HG03066 (cell line): ENCODE results near the gene TRIO.
"Not testable (repeated sequence)": the region's sequence is repeated elsewhere in the genome, so short reads cannot be mapped to it uniquely, and the experiment has no call there.

Experiments used
- ATAC-seq: cut with Tn5 transposase; IDR thresholded peaks from one replicate; pipeline ENCODE4 v1.9.1; 2021; ENCODE audit warnings: low read depth; ENCODE audit not compliant: unreplicated experiment

Gene TRIO

DNA sequence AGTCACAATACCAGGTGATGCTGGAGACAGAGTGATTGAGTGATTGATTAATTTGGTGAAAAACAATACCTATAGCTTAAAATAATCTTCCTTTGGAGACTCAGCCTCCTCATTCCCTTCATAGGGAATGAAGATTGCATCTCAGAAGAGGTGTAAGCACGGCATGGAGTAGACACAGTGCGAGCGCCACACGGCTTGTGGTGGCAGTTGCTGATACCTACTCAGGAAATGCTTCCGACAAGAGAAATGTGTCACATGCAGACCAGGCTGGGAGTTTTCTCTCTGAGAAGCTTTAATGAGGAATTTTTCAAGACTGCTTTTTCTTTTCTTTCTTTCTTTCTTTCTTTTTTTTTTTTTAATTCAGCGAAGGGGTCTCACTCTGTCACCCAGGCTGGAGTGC lies 226.6 kb downstream of the TRIO start:
- no peak for ATAC-seq

DNA sequence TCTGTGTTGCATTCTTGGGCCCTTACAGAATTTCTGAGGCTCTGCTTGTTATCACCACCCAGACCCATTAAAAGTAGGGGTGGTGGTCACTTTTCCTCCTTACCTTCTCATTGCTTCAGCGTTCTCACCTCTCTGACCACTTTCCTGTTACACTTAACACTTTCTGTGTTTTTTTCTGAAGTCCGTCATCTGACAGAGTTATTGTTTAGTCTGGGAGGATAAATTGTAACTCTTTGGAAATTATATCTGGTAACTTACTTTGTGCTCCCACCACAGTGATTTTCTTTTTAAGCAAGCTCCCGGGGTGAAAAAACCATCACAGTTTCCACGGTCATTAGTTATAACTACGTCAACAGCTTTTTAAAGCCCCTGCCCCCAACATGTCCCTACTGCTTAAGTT lies 227.2 kb downstream of the TRIO start:
- no peak for ATAC-seq

DNA sequence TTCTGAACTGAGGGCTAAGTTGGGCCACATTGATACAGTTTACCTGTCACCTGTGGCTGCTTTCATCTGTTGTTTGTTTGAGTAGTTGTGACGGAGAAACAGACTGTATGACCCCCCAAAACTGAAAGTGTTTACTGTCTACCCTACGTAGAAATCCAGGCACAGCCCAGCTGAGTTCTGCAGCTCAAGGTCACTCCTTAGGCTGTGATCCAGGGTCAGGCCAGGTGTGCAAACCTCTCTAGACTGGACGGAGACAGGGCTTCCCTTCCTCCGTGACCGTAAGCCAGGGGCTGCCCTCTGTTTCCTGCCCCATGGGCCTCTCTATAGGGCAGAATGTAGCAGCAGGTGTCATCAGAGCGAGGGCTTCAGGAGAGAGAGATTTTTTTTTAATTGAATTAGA lies 230.5 kb downstream of the TRIO start:
- no peak for ATAC-seq

DNA sequence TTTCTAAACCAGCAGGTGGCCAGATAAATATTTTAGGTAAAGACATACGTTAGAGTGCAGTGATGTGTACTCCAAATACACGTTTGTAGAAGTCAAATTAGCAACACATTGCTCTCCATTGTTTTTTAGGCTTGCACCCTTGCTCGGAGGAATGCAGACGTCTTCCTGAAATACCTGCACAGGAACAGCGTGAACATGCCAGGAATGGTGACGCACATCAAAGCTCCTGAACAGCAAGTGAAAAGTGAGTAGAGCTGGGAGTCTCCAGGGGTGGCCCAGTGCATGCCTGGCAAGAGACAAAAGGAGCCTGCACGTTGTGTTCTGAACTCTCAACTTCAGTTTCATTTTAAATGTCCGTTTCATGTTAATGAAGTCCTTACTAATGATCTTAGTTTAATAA lies 231.0 kb downstream of the TRIO start:
- ATAC-seq: no peak

DNA sequence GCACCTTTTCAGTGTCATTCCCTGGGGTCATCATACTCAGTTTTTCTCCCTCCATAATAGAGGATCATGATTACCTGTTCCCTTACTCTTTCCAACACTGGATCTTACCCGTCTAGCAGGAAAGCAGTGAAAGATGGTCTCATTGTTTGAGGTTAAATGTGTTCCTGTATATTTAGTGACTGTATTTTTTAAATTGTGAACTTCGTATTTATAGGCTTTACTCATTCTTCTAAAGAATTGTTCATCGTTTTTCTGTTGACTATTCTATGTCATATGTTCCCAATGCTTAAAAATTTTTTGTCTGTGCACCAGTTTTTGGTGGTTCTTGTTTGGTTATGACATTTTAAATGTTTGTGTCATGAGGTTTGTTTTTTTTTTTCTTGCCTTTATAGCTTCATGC lies 233.6 kb downstream of the TRIO start:
- ATAC-seq: no peak

DNA sequence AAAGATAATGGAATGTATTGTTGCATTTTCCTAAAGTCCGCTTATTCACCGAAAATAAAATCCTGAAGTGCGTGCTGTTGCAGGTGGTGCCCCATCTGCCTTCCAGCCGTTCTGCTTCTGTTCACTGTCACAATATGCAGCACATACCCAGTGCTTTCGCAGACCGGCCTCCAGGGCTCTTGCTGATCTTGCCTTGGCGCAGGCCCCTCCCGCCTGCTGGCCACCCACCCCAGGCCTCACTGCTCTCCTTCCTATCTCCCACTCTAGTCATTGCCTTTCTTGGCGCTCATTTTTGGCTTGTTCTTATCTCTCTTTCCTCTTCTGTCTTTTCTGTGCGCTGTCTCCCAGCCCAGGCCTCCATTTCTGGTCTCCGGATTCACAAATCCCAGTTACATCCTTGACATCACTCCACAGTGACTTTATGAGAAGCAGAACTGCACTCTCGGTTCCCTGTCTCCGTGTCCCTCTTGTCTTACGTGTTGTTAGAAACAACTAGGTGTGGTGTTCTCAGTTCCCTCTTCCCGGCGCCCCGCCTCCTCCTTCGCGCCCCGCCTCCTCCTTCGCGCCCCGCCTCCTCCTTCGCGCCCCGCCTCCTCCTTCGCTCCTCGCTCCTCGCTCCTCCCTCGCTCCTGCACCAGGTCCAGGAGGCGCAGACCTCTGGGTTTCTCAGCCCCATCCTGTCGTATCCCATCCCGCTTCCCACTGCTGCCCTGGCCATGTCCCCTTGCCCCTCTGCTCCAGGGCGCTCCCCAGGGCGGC lies 236.8 kb downstream of the TRIO start:
- ATAC-seq: no peak

DNA sequence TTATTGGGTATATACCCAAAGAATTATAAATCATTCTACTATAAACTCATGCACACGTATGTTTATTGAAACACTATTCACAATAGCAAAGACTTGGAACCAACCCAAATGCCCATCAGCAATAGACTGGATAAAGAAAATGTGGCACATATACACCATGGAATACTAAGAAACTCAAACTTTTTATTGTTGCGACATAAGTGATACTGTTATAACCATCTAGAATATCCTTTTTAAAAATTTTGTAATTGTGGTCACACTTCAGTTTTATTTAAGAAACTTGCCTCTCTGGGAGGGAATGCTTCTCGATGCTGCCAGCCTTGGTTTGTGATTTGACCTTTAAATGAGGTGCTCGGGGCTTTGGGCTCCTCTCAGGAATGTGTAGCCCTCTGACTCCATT lies 237.6 kb downstream of the TRIO start:
- ATAC-seq: no peak

DNA sequence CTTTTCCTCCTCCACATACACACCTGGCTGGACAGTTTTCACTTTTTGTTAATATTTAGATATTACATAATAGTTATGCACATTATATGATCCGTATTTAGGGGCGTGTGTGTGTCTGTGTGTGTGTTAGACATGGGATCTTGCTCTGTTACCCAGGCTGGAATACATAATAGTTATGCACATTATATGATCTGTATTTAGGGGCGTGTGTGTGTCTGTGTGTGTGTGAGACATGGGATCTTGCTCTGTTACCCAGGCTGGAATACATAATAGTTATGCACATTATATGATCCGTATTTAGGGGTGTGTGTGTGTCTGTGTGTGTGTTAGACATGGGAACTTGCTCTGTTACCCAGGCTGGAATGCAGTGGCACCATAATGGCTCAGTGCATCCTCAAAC lies 239.5 kb downstream of the TRIO start:
- ATAC-seq: no peak

DNA sequence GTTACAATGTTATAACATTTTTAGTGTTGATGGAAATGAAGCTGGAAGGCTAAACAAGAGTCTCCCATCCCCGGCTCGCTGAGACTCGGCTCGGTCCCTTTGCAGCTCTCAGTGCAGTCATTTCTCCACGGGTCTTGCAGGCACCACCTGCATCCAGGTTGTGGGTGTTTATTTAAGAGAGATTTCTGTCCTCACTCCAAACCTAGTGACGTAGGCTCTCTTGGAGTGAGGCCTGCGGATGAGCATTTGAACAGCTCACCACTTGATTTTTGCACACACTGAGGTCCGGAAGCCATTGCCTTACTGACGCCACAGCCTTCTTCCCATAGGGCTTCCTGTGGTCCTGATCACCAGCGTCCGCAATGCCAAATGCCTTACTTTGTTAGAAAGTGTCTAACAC lies 240.8 kb downstream of the TRIO start:
- ATAC-seq: no peak

DNA sequence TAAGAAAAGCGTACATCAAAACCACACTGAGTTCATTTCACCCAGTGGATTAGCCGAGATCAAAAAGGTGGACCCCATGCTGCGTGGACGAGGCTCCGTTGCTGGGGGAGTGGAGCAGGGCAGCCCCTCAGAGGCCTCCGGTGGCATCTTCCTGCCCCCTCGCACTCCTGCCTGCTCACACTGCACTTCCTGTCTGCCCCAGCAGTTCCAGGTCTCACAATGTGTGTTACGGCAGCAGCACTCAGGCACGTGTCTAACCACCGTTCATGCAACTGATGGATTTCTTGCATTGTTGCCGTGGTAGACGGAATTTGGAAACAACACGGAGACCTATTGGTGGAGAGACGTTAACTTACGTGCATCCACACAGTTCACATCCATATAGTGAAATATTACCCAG lies 241.9 kb downstream of the TRIO start:
- ATAC-seq: no peak

DNA sequence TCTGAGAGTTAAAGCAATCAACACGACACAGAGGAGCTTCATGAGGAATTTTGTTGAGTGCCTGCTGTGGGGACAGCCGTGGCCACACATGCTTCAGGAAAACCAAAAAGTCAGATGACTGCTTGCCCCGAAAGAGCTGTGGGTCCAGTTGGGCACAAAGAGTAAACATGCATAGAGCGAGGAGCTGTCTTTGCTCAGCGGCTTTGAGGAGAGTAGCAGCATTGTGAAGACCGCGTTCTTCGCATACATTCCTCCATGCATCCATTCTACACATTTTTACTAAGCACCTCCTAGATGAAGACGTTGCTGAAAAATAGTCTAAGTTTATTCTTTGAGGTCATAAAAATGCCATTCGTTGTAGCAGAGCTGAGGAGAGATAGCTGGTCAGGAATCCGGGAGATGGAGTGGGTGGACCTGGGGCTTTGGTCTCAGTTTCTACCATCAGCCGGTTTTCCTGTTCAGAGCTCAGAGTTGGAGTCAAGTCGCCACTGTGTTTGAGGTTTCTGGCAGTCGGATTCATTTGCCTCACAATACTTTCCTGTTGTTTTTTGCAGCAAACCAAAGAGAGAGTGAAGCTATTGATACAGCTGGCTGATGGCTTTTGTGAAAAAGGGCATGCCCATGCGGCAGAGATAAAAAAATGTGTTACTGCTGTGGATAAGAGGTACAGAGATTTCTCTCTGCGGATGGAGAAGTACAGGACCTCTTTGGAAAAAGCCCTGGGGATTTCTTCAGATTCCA lies 243.9 kb downstream of the TRIO start:
- no peak for ATAC-seq

DNA sequence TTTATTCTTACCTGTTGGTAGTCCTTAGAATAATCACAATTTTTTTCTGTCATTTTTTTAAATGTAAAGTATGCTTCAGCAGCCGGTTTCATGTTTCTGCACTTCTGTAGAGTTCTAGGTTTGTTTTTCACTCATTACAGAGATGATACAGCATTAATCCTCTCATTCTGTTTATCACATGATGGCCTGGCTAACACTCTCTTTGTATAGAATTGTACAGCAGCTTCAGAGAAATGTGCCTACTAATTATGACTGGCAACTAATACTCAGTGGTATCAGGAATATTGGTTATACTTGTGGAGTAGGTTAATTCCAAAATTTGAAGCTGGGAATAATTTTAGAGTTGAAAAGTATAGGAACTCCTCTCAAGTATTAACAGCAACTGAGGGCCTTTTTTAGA lies 245.6 kb downstream of the TRIO start:
- no peak for ATAC-seq

DNA sequence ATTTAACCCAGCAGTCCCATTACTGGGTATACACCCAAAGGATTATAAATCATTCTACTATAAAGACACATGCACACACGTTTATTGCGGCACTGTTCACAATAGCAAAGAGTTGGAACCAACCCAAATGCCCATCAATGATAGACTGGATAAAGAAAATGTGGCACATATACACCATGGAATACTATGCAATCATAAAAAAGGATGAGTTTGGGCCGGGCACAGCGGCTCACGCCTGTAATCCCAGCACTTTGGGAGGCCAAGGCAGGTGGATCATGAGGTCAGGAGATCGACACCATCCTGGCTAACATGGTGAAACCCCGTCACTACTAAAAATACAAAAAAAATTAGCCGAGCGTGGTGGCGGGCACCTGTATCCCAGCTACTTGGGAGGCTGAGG lies 249.4 kb downstream of the TRIO start:
- ATAC-seq: not testable (repeated sequence)

DNA sequence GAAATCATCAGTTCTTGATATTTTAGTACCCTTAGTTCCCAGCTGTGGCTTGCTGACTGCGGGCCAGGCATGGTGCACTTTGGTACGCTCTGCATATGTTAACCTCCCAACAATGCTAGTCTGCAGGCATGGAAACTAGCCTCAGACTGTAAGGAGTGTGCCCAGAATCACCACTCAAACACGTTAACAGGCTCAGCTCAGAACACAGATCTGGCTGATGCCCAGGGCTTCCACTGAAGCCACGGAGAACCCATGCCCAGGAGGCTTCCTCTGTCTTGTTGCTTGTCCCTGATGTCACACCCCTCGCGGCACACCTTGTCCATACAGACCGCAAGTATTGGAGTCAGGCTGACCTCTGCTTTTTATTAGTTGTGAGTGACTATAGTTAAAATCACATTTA lies 251.2 kb downstream of the TRIO start:
- ATAC-seq: no peak

DNA sequence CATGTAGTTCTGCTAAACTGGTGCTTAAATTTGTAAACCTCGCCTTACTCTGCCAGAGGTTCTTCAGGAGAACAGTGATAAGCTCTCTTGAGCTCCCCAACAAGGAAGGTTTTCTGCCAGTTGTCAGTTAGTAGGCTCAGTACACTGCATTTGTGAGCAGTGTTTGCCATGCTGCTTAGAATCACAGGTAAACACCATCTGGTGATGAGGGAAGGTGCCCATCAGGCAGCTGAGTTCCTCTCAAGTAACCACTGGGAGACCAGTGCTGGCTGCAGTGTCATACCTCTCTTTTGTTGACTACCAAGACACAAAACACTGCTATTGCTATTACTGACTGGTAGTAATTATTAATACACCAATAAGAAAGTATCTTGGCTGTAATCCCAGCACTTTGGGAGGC lies 252.3 kb downstream of the TRIO start:
- no peak for ATAC-seq

DNA sequence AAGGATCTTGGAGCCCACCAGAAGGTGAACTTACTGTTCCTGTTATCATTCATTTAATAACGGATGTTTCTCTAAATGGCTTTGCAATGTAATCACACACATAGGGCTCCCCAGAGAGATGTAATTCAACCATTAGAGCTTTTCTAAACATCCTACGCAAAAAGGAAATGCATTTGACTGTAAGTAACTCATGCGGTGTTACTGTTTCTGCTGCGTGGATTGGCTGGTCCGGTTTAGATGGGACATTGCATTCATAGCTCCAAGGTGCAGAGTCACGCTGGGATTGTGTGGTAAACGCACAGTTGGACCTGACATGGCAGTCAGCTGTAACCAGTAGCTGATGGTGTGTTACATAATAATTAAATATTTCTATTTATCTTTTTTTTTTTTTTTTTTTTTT lies 252.9 kb downstream of the TRIO start:
- ATAC-seq: no peak

DNA sequence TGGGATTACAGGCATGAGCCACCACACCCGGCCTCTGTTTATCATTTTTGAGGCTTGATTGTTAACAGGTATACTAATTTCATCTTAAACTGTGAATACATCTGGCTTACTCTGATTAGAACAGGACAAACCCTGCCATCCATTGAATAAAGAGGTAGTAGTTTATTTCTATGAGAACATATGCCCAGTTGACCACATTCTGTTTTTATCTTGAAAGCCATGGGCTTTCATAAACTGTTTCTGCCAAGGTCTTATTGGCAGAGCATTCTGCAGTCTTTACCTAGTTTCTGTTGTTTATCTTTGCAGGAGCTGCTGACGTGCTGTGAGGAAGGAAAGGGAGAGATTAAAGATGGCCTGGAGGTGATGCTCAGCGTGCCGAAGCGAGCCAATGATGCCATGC lies 253.6 kb downstream of the TRIO start:
- no peak for ATAC-seq

DNA sequence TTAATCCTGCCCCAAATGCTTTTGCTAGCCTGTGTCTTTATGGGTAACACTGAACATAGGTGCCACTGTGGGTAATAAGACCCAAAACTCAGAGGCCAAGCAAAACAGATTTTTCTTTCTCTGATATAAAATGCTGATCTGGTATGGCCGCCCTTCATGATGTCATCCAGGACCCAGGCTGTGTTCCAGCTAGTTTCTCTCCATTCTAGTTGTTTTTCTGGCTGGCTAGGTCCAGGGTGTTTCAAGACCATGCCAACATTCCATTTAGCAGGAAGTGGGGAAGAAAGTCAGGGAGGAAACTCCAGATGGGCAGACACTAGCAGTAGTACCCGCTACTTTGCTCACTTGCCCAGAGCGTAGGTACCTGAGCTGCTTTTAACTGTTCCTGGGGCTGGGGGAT lies 254.6 kb downstream of the TRIO start:
- ATAC-seq: no peak

DNA sequence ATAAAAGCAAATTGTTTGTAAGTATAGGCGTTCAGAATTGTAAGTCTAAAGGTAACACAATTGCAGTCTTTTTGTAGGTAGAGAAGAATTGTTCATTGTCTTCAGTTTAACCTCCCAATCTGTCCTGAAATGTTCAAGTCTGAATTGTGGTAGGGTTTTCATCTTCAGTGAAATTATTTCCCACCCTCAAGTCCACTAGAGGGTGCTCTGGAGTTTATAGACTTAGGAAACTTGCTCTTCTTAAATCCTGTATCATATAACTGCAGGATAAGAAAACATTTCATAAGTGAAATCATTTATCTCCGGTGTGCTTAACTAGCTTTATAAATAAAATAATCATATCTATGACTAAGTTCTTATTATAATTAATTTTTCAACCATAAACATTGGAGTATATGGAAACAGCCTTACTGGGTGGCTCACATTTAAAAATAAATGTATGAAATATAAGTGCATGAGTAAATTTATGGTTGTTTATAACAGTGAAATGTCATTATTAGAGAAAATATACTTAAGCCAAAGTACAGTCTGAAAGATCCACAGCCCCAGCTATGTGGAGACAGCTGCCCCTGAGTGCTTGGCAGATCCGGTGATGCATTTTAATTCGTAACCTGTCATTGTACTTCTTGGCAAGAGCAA lies 256.0 kb downstream of the TRIO start:
- ATAC-seq: no peak

DNA sequence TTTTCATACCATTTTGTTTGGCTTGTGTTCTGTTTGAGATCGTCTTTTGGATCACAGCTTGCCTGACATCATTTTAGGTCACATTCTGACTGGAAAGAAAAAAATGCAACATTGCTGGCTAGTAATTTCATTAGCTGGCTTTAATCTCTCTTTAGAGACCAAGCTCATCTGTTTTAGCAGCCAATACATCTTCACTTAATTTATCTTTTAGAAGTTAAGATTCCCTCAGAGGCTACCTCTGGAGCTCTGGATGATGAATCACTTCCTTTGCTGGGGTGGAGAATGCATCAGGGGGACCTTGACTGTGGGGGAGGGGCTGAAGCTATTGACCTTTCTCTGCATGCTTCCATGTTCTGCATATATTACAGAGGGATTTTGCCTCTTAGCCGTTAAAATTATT lies 256.9 kb downstream of the TRIO start:
- no peak for ATAC-seq

DNA sequence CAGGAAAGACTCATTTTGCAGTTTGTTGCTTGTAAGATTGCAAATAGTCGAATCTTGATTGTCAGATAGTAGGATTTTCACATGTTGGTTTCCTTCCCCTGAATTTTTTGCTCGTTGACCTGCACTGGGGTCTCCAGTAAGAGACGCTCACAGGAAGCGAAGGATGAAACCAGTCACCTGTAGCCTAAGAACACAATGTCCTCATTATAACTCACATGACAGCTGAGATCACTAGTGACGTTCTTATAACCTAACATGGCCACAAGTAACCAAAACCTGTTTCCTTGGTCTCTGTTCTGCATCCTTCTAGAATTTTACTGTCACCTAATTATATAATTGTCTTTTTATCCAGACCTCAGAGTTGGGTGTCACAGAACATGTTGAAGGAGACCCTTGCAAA lies 257.5 kb downstream of the TRIO start:
- no peak for ATAC-seq

DNA sequence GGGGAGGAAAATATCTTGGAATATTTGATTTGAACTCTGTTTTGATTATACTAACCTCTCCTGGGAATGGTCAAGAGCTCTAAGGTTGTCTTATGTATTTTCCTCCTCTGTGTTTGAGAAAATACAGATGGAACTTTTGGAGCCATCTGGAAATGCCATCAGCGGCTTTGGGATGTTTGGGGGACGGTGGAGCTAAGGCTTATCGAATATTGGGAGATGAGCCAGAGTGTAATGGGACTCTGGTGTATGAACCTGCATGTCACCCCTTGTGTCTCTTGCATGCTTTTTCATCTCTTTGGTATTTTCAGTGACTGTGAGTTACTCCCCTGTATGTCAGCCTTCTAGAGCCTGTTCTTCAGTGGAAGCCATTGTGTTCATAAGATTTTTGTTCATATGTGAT lies 258.5 kb downstream of the TRIO start:
- ATAC-seq: no peak
